ENCODE data around the gene CAMK2N1. TPM values are rescaled to one million over a fixed set of nuclear protein-coding genes. Genes with fewer than 3 reads are reported as not detected.

The CAMK2N1 gene
- total and polyA plus RNA-seq, 4 donors: 12.3 to 15.1 (median 13.9) TPM

GRCh38 chr1:20470194-20470593 is 15.8 kb downstream of the CAMK2N1 start:
- TF ChIP-seq SP1 (IDR thresholded peaks at IDR 0.05) (no peak), ZBTB33 (IDR thresholded peaks at IDR 0.05) (no peak), HNF4A (conservative IDR thresholded peaks at IDR 0.05) (no peak)
- Histone ChIP-seq H3K27ac (ENCODE audit: low read depth in 1 of 2, low read length in 2 of 2) (no peak overlapping the region), H3K36me3 (ENCODE audit: control insufficient read depth in 4 of 4, insufficient read depth in 3 of 4, low read depth in 1 of 4, low read length in 3 of 4) (no peaks in the 10 kb centered on the region), H3K9me3 (ENCODE audit: control insufficient read depth in 4 of 4, low read length in 3 of 4) (no peaks in the 10 kb centered on the region), H3K27me3 (ENCODE audit: control insufficient read depth in 4 of 4, insufficient read depth in 4 of 4, low read length in 3 of 4) (no peaks in the 10 kb centered on the region), H3K9ac (ENCODE audit: low read depth in 1 of 2, low read length in 2 of 2) (no peak overlapping the region), H3K4me1 (ENCODE audit: control insufficient read depth in 4 of 4, insufficient read depth in 4 of 4, low read length in 3 of 4) (peaks cover 4 to 19% (median 11%) of the 10 kb centered on the region in 4 donors), H3K4me3 (ENCODE audit: low read depth in 1 of 3, low read length in 3 of 3) (no peak overlapping the region)
- DNase-seq (ENCODE audit: low spot score): no peak
- 63% methylated on average over 3 of the region's 3 CpGs for WGBS

GRCh38 chr1:20469406-20470076 is 16.5 kb downstream of the CAMK2N1 start:
- H3K9ac ChIP-seq (ENCODE audit: low read depth in 1 of 2, low read length in 2 of 2): no peak overlapping the region
- no peaks in the 10 kb centered on the region for H3K9me3 ChIP-seq (ENCODE audit: control insufficient read depth in 4 of 4, low read length in 3 of 4)
- H3K4me1 ChIP-seq (ENCODE audit: control insufficient read depth in 4 of 4, insufficient read depth in 4 of 4, low read length in 3 of 4): peaks cover 4 to 12% (median 7%) of the 10 kb centered on the region in 4 donors
- H3K27me3 ChIP-seq (ENCODE audit: control insufficient read depth in 4 of 4, insufficient read depth in 4 of 4, low read length in 3 of 4): no peaks in the 10 kb centered on the region
- no peak overlapping the region for H3K27ac ChIP-seq (ENCODE audit: low read depth in 1 of 2, low read length in 2 of 2)
- TF ChIP-seq EGR1 (IDR thresholded peaks at IDR 0.05; ENCODE audit: low read depth in 2 of 2) (no peak), GABPA (IDR thresholded peaks at IDR 0.05 in 1 of 2, conservative IDR thresholded peaks at IDR 0.05 in 1 of 2) (no peak), FOXA1 (IDR thresholded peaks at IDR 0.05) (no peak), REST (IDR thresholded peaks at IDR 0.05) (no peak), RXRA (IDR thresholded peaks at IDR 0.05) (no peak), CTCF (IDR thresholded peaks at IDR 0.05; ENCODE audit: low read depth, low read length, missing input control) (peak; percentile 73), NR2F2 (IDR thresholded peaks at IDR 0.05) (no peak), HNF4A (conservative IDR thresholded peaks at IDR 0.05) (peak in 1 of 2 donors; percentile 14), YY1 (IDR thresholded peaks at IDR 0.05) (no peak), SP1 (IDR thresholded peaks at IDR 0.05) (no peak), RAD21 (IDR thresholded peaks at IDR 0.05) (peak; percentile 88 to 94)
- WGBS: 84% methylated on average over 1 of the region's 1 CpG
- no peak for DNase-seq (ENCODE audit: low spot score)
- no peak overlapping the region for H3K4me3 ChIP-seq (ENCODE audit: low read depth in 1 of 3, low read length in 3 of 3)
- no peaks in the 10 kb centered on the region for H3K36me3 ChIP-seq (ENCODE audit: control insufficient read depth in 4 of 4, insufficient read depth in 3 of 4, low read depth in 1 of 4, low read length in 3 of 4)
